GM21529 (cell line): ENCODE data around the gene GAREM1.

ENCODE experiments used
- ATAC-seq: cut with Tn5 transposase; IDR thresholded peaks from one replicate; pipeline ENCODE4 v1.9.1; 2021; ENCODE audit not compliant: unreplicated experiment

Gene GAREM1

GRCh38 chr18:32459361-32460101 lies 11.2 kb downstream of the GAREM1 start:
- no peak for ATAC-seq

GRCh38 chr18:32455361-32455760 lies 15.3 kb downstream of the GAREM1 start:
- no peak for ATAC-seq

- no peak for ATAC-seq
These were observed 16.1 kb downstream of the GAREM1 start for GRCh38 chr18:32454593-32454992.

- no peak for ATAC-seq
These were observed 19.8 kb downstream of the GAREM1 start for GRCh38 chr18:32450874-32451273.

- no peak for ATAC-seq
These were observed 20.5 kb downstream of the GAREM1 start for GRCh38 chr18:32450026-32450691.

- no peak for ATAC-seq
These were observed 23.9 kb downstream of the GAREM1 start for GRCh38 chr18:32446780-32447179.

GRCh38 chr18:32445846-32446245 lies 24.8 kb downstream of the GAREM1 start:
- no peak for ATAC-seq

- no peak for ATAC-seq
These were observed 26.9 kb downstream of the GAREM1 start for GRCh38 chr18:32443706-32444215.

GRCh38 chr18:32443033-32443705 lies 27.5 kb downstream of the GAREM1 start:
- no peak for ATAC-seq

GRCh38 chr18:32442575-32442974 lies 28.1 kb downstream of the GAREM1 start:
- ATAC-seq: no peak

- ATAC-seq: no peak
These were observed 29.1 kb downstream of the GAREM1 start for GRCh38 chr18:32441533-32441932.

GRCh38 chr18:32440518-32440917 lies 30.2 kb downstream of the GAREM1 start:
- ATAC-seq: no peak

GRCh38 chr18:32439802-32440201 lies 30.9 kb downstream of the GAREM1 start:
- ATAC-seq: no peak

GRCh38 chr18:32439241-32439640 lies 31.4 kb downstream of the GAREM1 start:
- no peak for ATAC-seq

GRCh38 chr18:32438173-32438572 lies 32.5 kb downstream of the GAREM1 start:
- ATAC-seq: no peak

- ATAC-seq: no peak
These were observed 33.4 kb downstream of the GAREM1 start for GRCh38 chr18:32437100-32437834.

GRCh38 chr18:32435631-32436500 lies 34.8 kb downstream of the GAREM1 start:
- no peak for ATAC-seq

- ATAC-seq: no peak
These were observed 38.9 kb downstream of the GAREM1 start for GRCh38 chr18:32431753-32432152.

GRCh38 chr18:32429402-32429801 lies 41.3 kb downstream of the GAREM1 start:
- ATAC-seq: no peak
